ENCODE measurements around the gene CHRNB2. TPM values are rescaled to one million over a fixed set of nuclear protein-coding genes. Genes with fewer than 3 reads are reported as not detected.
"Not testable (repeated sequence)": the region's sequence is repeated elsewhere in the genome, so short reads cannot be mapped to it uniquely, and the experiment has no call there.

Gene CHRNB2
- total RNA-seq, 3 donors from 2014 or later = 0.17 to 0.92 (median 0.24) TPM

DNA sequence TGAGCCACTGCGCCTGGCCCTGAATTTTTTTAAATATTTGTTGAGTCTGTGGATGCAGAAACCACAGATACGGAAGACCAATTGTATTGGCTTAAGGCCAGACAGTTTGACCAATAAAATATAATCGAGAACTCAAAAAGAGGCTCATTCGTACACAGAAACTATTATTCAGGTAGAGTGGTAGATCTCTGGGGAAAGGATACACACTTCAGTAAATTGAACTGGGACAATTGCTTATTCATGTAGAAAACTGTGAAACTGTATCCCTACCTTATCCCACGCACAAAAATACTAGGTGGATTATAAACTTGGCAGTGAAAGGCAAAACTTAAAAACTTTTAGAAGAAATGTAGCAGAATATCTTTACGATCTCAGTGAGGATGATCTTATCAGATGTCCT, 40.4 kb upstream of the CHRNB2 start:
- ATAC-seq (no peak), DNase-seq (no peak)
- intact Hi-C loops (cut with DNase I, micrococcal nuclease) = no loop called here
- no peaks in the 10 kb centered on the region for H3K36me3 ChIP-seq (ENCODE audit: low read depth)
- H3K4me3 ChIP-seq = no peak overlapping the region
- no peaks in the 10 kb centered on the region for H3K9me3 ChIP-seq
- H3K4me1 ChIP-seq (ENCODE audit: low read depth) = no peaks in the 10 kb centered on the region
- TF ChIP-seq, protein P1, sequence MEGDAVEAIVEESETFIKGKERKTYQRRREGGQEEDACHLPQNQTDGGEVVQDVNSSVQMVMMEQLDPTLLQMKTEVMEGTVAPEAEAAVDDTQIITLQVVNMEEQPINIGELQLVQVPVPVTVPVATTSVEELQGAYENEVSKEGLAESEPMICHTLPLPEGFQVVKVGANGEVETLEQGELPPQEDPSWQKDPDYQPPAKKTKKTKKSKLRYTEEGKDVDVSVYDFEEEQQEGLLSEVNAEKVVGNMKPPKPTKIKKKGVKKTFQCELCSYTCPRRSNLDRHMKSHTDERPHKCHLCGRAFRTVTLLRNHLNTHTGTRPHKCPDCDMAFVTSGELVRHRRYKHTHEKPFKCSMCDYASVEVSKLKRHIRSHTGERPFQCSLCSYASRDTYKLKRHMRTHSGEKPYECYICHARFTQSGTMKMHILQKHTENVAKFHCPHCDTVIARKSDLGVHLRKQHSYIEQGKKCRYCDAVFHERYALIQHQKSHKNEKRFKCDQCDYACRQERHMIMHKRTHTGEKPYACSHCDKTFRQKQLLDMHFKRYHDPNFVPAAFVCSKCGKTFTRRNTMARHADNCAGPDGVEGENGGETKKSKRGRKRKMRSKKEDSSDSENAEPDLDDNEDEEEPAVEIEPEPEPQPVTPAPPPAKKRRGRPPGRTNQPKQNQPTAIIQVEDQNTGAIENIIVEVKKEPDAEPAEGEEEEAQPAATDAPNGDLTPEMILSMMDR (IDR thresholded peaks at IDR 0.05) = no peak

DNA sequence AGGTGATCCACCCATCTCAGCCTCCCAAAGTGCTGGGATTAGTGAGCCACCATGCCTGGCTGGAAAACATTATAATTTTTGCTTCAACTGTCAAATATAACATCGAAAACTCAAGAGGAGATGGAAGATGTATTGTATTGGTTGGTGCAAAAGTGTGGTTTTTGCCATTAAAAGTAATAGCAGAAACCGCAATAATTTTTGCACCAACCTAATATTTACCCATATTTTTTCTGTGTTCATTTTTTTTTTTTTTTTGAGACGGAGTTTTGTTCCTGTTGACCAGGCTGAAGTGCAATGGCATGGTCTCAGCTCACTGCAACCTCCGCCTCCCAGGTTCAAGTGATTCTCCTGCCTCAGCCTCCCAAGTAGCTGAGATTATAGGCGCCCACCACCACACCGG, 38.3 kb upstream of the CHRNB2 start:
- Histone ChIP-seq H3K4me3 (no peak overlapping the region), H3K4me1 (ENCODE audit: low read depth) (no peaks in the 10 kb centered on the region), H3K9me3 (no peaks in the 10 kb centered on the region), H3K36me3 (ENCODE audit: low read depth) (no peaks in the 10 kb centered on the region)
- ATAC-seq (no peak), DNase-seq (no peak)
- intact Hi-C loops (cut with DNase I, micrococcal nuclease) = no loop called here
- TF ChIP-seq, protein P1 (IDR thresholded peaks at IDR 0.05) = no peak

DNA sequence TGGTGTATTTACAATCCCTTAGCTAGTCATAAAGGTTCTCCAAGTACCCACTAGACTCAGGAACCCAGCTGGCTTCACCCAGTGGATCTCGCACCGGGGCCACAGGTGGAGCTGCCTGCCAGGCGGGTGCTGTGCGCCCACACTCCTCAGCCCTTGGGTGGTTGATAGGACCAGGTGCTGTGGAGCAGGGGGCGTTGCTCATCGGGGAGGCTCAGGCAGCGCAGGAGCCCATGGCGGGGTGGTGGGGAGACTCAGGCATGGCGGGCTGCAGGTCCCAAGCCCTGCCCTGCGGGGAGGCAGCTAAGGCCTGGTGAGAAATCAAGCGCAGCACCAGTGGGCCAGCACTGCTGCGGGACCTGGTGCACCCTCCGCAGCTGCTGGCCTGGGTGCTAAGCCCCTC, 35.6 kb upstream of the CHRNB2 start:
- intact Hi-C loops (cut with DNase I, micrococcal nuclease); H3K4me3 ChIP-seq: not testable (repeated sequence)

DNA sequence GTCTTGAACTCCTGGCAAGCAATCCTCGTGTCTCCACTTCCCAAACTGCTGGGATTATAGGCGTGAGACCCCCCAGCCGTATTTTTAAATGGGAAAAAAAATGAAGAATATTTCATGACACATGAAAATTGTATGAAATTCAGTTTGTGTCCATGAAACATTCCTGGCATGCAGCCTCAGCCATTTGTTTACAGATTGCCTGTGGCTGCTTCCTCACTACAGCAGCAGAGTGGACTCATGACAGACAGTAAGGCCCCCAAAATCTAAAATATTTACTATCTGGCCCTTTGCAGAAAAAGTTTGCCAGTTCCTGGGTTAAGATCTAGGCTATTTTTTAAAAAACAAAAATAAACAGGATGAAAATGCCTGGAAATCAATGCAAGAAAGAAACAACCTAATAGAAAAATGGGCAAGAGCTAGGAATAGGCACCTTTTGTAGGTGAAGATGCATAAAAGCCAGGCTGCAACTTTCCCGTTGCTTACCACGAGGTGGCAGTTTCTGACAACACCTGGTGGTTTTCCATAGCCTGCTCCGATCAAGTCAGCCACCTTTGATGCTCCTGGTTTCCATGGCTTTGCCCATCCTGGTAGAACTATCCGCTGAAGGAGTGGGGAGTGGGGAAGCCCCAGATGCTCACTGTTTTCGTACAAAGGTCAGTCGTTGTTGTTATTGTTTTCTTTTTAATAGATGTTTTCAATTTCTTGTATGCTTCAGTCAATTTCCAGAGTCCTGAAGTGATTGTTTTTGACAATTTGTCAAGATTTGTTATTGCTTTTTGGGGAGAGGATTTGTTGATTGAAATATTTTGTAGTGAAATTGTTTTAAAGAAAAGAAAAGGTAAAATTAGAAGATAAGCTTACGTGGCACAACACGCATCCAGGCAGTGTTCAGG, 33.4 kb upstream of the CHRNB2 start:
- Histone ChIP-seq H3K4me1 (ENCODE audit: low read depth) (no peaks in the 10 kb centered on the region), H3K36me3 (ENCODE audit: low read depth) (no peaks in the 10 kb centered on the region), H3K9me3 (no peaks in the 10 kb centered on the region), H3K4me3 (no peak overlapping the region)
- ATAC-seq (peak; percentile 64), DNase-seq (peak in 2 of 3 donors; percentile 38 to 73)
- intact Hi-C loops (cut with DNase I, micrococcal nuclease) = no loop called here
- TF ChIP-seq, protein P1 (IDR thresholded peaks at IDR 0.05) = peak; percentile 21

More for the DNA sequence above, 35.6 kb upstream of the CHRNB2 start:
- not testable (repeated sequence) for H3K9me3 ChIP-seq; DNase-seq; H3K36me3 ChIP-seq (ENCODE audit: low read depth); H3K4me1 ChIP-seq (ENCODE audit: low read depth); ATAC-seq

DNA sequence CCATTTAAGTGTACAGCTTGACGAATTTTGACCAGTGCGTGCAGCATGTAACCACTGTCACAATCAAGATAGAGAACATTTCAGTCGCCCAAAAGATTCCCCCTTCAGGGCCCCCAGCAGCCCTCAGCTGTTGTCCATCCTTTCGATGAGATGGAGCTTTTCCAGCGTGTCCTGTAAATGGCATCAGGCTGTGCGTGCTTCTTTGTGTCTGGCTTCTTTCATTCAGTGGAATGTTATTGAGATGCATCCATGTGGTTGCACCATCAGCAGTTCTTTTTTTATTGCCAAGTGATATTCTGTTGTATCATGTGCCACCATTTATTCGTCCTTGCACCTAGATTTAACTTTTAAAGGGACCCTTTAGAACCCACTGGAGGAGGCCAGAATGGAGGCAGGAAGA, 31.0 kb upstream of the CHRNB2 start:
- no peaks in the 10 kb centered on the region for H3K36me3 ChIP-seq (ENCODE audit: low read depth)
- ATAC-seq (no peak), DNase-seq (no peak)
- intact Hi-C loops (cut with DNase I, micrococcal nuclease) = no loop called here
- no peak overlapping the region for H3K4me3 ChIP-seq
- H3K9me3 ChIP-seq = no peaks in the 10 kb centered on the region
- no peaks in the 10 kb centered on the region for H3K4me1 ChIP-seq (ENCODE audit: low read depth)
- TF ChIP-seq, protein P1 (IDR thresholded peaks at IDR 0.05) = no peak
